ENCODE measurements around the gene TLR7. TPM values are rescaled to one million over a fixed set of nuclear protein-coding genes. Genes with fewer than 3 reads are reported as not detected.

TLR7 gene
- total RNA-seq, 1 experiment from 2014 or later, result not detected

DNA sequence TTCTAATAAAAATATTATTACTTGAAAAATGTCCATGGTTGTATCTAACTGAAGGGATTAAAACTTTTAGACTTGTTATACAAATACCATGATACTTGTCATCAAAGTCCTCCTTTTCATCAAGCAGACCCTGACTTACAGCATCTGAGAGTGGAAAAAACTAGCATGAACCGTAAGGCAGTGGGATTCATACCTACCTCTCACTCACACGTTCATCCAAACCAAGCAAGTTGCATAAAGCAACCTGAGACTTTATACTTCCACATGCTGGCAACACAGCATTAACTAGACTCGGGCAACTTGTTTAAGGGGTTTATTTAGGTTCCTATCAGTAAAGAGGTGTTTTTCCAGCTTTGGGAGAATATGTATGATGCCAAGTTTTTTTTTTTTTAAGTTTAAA, 22.6 kb upstream of the TLR7 start:
- Histone ChIP-seq H3K56ac (ENCODE audit: insufficient read length, low read depth, low read length) (no peak overlapping the region), H3K27me3 (ENCODE audit: insufficient read depth, low read length) (no peaks in the 10 kb centered on the region), H2AK5ac (ENCODE audit: insufficient read length, low read length) (no peak overlapping the region), H3K23me2 (ENCODE audit: insufficient read length, low read depth, low read length, poor library complexity, severe bottlenecking) (no peaks in the 10 kb centered on the region), H3K4ac (ENCODE audit: low read depth, low read length) (no peak overlapping the region), H3K79me1 (ENCODE audit: insufficient read depth, low read depth, low read length, poor library complexity, severe bottlenecking) (no peaks in the 10 kb centered on the region), H2BK20ac (ENCODE audit: low read depth, low read length, poor library complexity, severe bottlenecking) (no peak overlapping the region), H4K91ac (ENCODE audit: insufficient read length, low read depth, low read length) (no peak overlapping the region), H4K20me1 (ENCODE audit: control insufficient read depth, insufficient read depth, insufficient read length) (no peaks in the 10 kb centered on the region), H3K4me2 (ENCODE audit: insufficient read depth, insufficient read length, low read length) (no peak overlapping the region), H3K9ac (ENCODE audit: extremely low read depth, insufficient read length, low read length) (no peak overlapping the region), H3K23ac (ENCODE audit: insufficient read length, low read depth, low read length) (no peak overlapping the region), H2BK15ac (ENCODE audit: low read depth, low read length) (no peak overlapping the region), H2BK5ac (ENCODE audit: insufficient read length, low read length) (no peak overlapping the region), H2BK120ac (ENCODE audit: low read depth, low read length, poor library complexity, severe bottlenecking) (no peak overlapping the region), H4K5ac (ENCODE audit: insufficient read length, low read depth, low read length) (no peak overlapping the region), H3K18ac (ENCODE audit: insufficient read length, low read depth, low read length) (no peak overlapping the region), H3K9me3 (ENCODE audit: control insufficient read depth, low read depth, low read length) (no peaks in the 10 kb centered on the region), H3K27ac (ENCODE audit: insufficient read length, low read depth, low read length) (no peak overlapping the region), H3K4me1 (ENCODE audit: insufficient read depth, low read length) (peaks cover 6% of the 10 kb centered on the region; the same call in 1 of the 2 replicates), H3K79me2 (ENCODE audit: insufficient read depth, low read length) (no peaks in the 10 kb centered on the region), H2AFZ (ENCODE audit: low read length) (no peak overlapping the region), H3K14ac (ENCODE audit: insufficient read depth, low read length) (no peak overlapping the region), H2BK12ac (ENCODE audit: insufficient read length, low read depth, low read length) (no peak overlapping the region), H3T11ph (ENCODE audit: low read length) (no peak overlapping the region), H4K8ac (replicated peaks; ENCODE audit: insufficient read length, low read depth, low read length) (no peak overlapping the region)
- no peaks in the 10 kb centered on the region; a peak in 2 of 7 replicates for H3K36me3 Mint-ChIP-seq (ENCODE audit: insufficient read depth in 1 of 3, low read depth in 3 of 3)
- no peak overlapping the region for H3K4me3 Mint-ChIP-seq
- no CpG with 5 or more reads among the region's 3 CpGs for WGBS (ENCODE audit: extremely low coverage, insufficient read length, low lambda C conversion rate)
- H3K27ac Mint-ChIP-seq, result no peak overlapping the region
- DNase-seq, result no peak
- H3K4me1 Mint-ChIP-seq, result peaks cover 4 to 7% of the 10 kb centered on the region in 2 experiments; a peak in 2 of 4 replicates
- H3K9me3 Mint-ChIP-seq, result peaks cover 60 to 62% of the 10 kb centered on the region in 2 experiments
- peaks cover 1% of the 10 kb centered on the region; the same call in 1 of the 2 replicates for H3K27me3 Mint-ChIP-seq (ENCODE audit: low read depth)
- TF ChIP-seq CTCF (conservative IDR thresholded peaks at IDR 0.05), result no peak
